ENCODE data around the gene SPECC1L. TPM values are rescaled to one million over a fixed set of nuclear protein-coding genes. Genes with fewer than 3 reads are reported as not detected.

SPECC1L gene
- total RNA-seq, 1 donor: 46.7 TPM

DNA sequence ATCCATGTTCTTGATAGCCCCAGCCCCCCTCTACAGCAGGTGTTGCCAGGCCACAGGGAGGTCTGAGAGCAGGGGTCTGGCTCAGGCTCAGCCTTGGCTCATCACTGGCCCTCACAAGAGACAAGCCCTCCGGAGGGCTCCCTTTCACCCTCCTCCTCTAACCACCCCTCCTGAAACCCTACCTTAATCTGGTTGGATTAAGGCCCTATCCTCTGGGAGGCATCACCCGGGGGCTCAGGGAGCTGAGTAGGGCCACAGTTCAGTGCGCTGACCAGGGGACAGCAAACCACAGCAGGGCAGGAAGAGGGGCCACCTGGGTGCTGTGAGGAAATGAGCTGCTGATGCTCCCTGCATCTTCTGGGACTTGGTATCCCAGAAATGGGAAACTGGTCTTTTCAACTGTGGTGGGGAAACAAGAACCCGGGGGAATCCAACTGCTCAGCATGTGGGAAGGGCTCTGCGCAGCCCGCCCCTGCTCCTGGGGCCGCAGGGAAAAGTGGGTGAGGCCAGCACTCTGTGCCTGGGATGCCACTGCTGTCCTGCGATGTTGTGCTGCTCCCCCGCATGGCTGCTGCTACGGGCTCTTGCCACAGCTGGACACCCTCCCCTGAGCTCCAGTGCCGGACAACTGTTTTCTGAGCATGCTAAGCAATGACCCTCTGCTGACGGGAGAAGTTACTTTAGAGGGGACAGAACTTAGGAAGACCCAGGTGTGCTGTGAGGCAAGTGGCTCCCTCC lies 174.3 kb downstream of the SPECC1L start:
- Histone ChIP-seq H3K9me3 (ENCODE audit: low read depth, low read length) (no peaks in the 10 kb centered on the region), H3K79me2 (ENCODE audit: insufficient read depth, low read length) (no peaks in the 10 kb centered on the region), H4K20me1 (ENCODE audit: insufficient read depth, low read length) (no peaks in the 10 kb centered on the region), H3K27ac (ENCODE audit: low read depth, low read length) (no peak overlapping the region), H3K4me2 (ENCODE audit: insufficient read depth, low read length) (no peak overlapping the region), H3K4me3 (ENCODE audit: insufficient read depth, low read length) (no peak overlapping the region), H2AFZ (ENCODE audit: low read length) (no peak overlapping the region), H3K27me3 (ENCODE audit: insufficient read depth, low read length) (peaks cover 3% of the 10 kb centered on the region), H3K36me3 (ENCODE audit: insufficient read depth, low read length) (no peaks in the 10 kb centered on the region), H3K4me1 (ENCODE audit: insufficient read depth, low read length) (peaks cover 8% of the 10 kb centered on the region)
- DNase-seq (ENCODE audit: insufficient read length, low spot score, missing footprints): peak; percentile 35
- TF ChIP-seq, protein P1, sequence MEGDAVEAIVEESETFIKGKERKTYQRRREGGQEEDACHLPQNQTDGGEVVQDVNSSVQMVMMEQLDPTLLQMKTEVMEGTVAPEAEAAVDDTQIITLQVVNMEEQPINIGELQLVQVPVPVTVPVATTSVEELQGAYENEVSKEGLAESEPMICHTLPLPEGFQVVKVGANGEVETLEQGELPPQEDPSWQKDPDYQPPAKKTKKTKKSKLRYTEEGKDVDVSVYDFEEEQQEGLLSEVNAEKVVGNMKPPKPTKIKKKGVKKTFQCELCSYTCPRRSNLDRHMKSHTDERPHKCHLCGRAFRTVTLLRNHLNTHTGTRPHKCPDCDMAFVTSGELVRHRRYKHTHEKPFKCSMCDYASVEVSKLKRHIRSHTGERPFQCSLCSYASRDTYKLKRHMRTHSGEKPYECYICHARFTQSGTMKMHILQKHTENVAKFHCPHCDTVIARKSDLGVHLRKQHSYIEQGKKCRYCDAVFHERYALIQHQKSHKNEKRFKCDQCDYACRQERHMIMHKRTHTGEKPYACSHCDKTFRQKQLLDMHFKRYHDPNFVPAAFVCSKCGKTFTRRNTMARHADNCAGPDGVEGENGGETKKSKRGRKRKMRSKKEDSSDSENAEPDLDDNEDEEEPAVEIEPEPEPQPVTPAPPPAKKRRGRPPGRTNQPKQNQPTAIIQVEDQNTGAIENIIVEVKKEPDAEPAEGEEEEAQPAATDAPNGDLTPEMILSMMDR (IDR thresholded peaks at IDR 0.05; ENCODE audit: extremely low read depth, low read depth, low read length): no peak

DNA sequence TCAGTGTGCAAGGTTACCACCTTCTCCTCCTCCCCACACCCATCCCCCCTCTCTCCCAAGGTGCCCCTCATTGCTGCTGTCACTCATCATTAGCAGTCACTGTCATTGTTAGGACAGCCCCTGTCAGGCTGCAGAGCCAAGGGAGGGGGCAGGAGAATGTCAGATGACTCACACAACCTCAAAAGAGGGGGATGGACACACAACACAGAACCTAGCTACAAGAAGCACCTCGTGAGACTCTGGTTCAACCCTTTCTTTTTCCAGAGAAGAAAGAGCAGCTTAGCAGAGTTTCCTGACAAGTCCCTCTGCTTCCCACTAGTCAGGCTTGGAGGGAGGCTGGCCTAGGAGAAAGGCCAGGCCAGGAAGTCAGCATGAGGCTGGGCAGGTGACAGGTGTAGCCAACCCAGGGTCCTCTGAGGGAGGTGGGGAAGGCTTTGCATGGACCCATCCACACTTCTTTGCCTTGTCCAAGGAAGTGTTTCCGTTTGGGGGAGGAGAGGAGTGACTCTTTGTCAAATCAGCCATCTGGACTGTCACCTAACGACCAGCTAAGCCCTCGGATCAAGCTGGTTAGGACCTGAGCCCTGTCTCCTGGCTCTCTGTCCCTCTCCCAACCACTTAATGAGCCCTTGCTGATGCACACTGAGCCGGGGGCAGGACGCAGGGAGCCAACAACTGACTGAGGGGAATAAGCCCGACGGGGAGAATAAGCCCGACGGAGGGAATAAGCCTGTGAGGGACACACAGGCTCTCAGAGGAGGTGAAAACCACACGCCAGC lies 175.0 kb downstream of the SPECC1L start:
- Histone ChIP-seq H3K27me3 (ENCODE audit: insufficient read depth, low read length) (peaks cover 3% of the 10 kb centered on the region), H3K79me2 (ENCODE audit: insufficient read depth, low read length) (no peaks in the 10 kb centered on the region), H3K4me3 (ENCODE audit: insufficient read depth, low read length) (no peak overlapping the region), H3K4me2 (ENCODE audit: insufficient read depth, low read length) (no peak overlapping the region), H4K20me1 (ENCODE audit: insufficient read depth, low read length) (no peaks in the 10 kb centered on the region), H3K9me3 (ENCODE audit: low read depth, low read length) (no peaks in the 10 kb centered on the region), H3K27ac (ENCODE audit: low read depth, low read length) (no peak overlapping the region), H3K4me1 (ENCODE audit: insufficient read depth, low read length) (peaks cover 8% of the 10 kb centered on the region), H3K36me3 (ENCODE audit: insufficient read depth, low read length) (no peaks in the 10 kb centered on the region), H2AFZ (ENCODE audit: low read length) (no peak overlapping the region)
- DNase-seq (ENCODE audit: insufficient read length, low spot score, missing footprints): peak; percentile 68
- TF ChIP-seq, protein P1 (IDR thresholded peaks at IDR 0.05; ENCODE audit: extremely low read depth, low read depth, low read length): no peak

DNA sequence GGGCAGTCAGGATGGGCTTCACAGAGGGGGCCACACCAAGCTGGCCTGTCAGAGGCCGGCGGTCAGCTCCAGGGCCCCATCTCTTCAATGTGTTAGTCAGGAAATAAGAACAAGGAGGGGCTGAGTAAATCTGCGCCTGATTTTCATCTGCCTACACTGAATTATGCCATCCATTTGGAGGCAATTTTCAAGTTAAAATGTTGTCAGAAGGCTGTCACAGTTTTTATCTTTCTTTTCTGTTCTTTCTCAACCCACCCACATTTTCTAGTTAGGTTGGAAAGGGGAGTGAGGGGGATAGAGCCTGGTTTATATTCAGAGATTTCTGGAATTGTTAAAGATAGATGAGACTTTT lies 175.6 kb downstream of the SPECC1L start:
- H3K79me2 ChIP-seq (ENCODE audit: insufficient read depth, low read length): no peaks in the 10 kb centered on the region
- no peak overlapping the region for H2AFZ ChIP-seq (ENCODE audit: low read length)
- TF ChIP-seq, protein P1 (IDR thresholded peaks at IDR 0.05; ENCODE audit: extremely low read depth, low read depth, low read length): no peak
- no peak overlapping the region for H3K4me2 ChIP-seq (ENCODE audit: insufficient read depth, low read length)
- peaks cover 8% of the 10 kb centered on the region for H3K4me1 ChIP-seq (ENCODE audit: insufficient read depth, low read length)
- no peaks in the 10 kb centered on the region for H4K20me1 ChIP-seq (ENCODE audit: insufficient read depth, low read length)
- no peak for DNase-seq (ENCODE audit: insufficient read length, low spot score, missing footprints)
- H3K27ac ChIP-seq (ENCODE audit: low read depth, low read length): no peak overlapping the region
- no peaks in the 10 kb centered on the region for H3K9me3 ChIP-seq (ENCODE audit: low read depth, low read length)
- no peaks in the 10 kb centered on the region for H3K36me3 ChIP-seq (ENCODE audit: insufficient read depth, low read length)
- no peak overlapping the region for H3K4me3 ChIP-seq (ENCODE audit: insufficient read depth, low read length)
- peaks cover 3% of the 10 kb centered on the region for H3K27me3 ChIP-seq (ENCODE audit: insufficient read depth, low read length)

DNA sequence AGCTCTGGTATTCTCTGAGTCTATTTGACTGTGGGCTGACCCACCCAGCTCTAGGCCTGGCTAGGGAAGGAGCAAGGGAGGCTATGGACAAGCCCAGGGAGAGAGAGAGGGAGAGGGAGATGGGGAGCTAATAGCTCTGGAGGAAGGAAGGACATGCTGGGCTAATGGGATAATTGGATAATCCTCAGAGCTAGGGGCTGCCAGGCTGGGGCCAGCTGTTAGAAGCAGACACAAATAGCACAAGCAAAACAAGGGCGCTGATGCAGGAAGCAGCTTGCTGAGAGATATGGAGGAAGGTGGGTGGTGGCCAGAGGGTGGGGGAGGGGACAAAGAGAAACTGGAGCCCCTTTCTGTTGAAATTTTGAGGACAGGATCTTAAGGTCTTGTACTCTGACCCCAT lies 180.0 kb downstream of the SPECC1L start:
- H3K4me3 ChIP-seq (ENCODE audit: insufficient read depth, low read length): no peak overlapping the region
- peaks cover 7% of the 10 kb centered on the region for H3K27me3 ChIP-seq (ENCODE audit: insufficient read depth, low read length)
- H3K4me2 ChIP-seq (ENCODE audit: insufficient read depth, low read length): no peak overlapping the region
- no peaks in the 10 kb centered on the region for H4K20me1 ChIP-seq (ENCODE audit: insufficient read depth, low read length)
- TF ChIP-seq, protein P1 (IDR thresholded peaks at IDR 0.05; ENCODE audit: extremely low read depth, low read depth, low read length): no peak
- H3K27ac ChIP-seq (ENCODE audit: low read depth, low read length): no peak overlapping the region
- no peaks in the 10 kb centered on the region for H3K9me3 ChIP-seq (ENCODE audit: low read depth, low read length)
- H3K4me1 ChIP-seq (ENCODE audit: insufficient read depth, low read length): peaks cover under 1% of the 10 kb centered on the region
- DNase-seq (ENCODE audit: insufficient read length, low spot score, missing footprints): no peak
- no peaks in the 10 kb centered on the region for H3K79me2 ChIP-seq (ENCODE audit: insufficient read depth, low read length)
- H3K36me3 ChIP-seq (ENCODE audit: insufficient read depth, low read length): no peaks in the 10 kb centered on the region
- H2AFZ ChIP-seq (ENCODE audit: low read length): no peak overlapping the region

All from osteoblast (primary cell).